NCI-H2196 treated with DMSO at 0.1 percent for 48 hours (cell line): ENCODE results near the gene LRCH1.

ENCODE experiments used
- DNase-seq: peaks from one replicate; lab custom pipeline; 2025; ENCODE audit not compliant: unreplicated experiment; lab: John Stamatoyannopoulos, UW

Gene LRCH1

GRCh38 chr13:46783504-46783903, 230.5 kb downstream of the LRCH1 start:
- no peak for DNase-seq

- DNase-seq = no peak
Observed at GRCh38 chr13:46795321-46795720, 242.4 kb downstream of the LRCH1 start.

GRCh38 chr13:46796129-46796514, 243.2 kb downstream of the LRCH1 start:
- DNase-seq = no peak

- peak; percentile 65 for DNase-seq
Observed at GRCh38 chr13:46796515-46797474, 243.8 kb downstream of the LRCH1 start, which contains the start of gene ESD. ESD (minus strand) TSS chr13:46797161; CDS start chr13:46791413, 5,748 bp downstream.

- no peak for DNase-seq
Observed at GRCh38 chr13:46797501-46798237, 244.7 kb downstream of the LRCH1 start.

- no peak for DNase-seq
Observed at GRCh38 chr13:46799139-46799538, 246.2 kb downstream of the LRCH1 start.

GRCh38 chr13:46801858-46802257, 248.9 kb downstream of the LRCH1 start:
- no peak for DNase-seq
